ENCODE data around the gene AGBL4.
"Not testable (repeated sequence)": the region's sequence is repeated elsewhere in the genome, so short reads cannot be mapped to it uniquely, and the experiment has no call there.

The AGBL4 gene

GRCh38 chr1:49424782-49425181, 599.0 kb downstream of the AGBL4 start:
- no peak for DNase-seq (ENCODE audit: low read depth)

GRCh38 chr1:49416758-49417157, 607.0 kb downstream of the AGBL4 start:
- no peak for DNase-seq (ENCODE audit: low read depth)

GRCh38 chr1:49408346-49408745, 615.4 kb downstream of the AGBL4 start:
- no peak for DNase-seq (ENCODE audit: low read depth)

GRCh38 chr1:49397086-49397485, 626.7 kb downstream of the AGBL4 start:
- no peak for DNase-seq (ENCODE audit: low read depth)

- no peak for DNase-seq (ENCODE audit: low read depth)
These were observed 629.6 kb downstream of the AGBL4 start for GRCh38 chr1:49394200-49394599.

GRCh38 chr1:49389699-49390098, 634.1 kb downstream of the AGBL4 start:
- no peak for DNase-seq (ENCODE audit: low read depth)

- peak; percentile 0 for DNase-seq (ENCODE audit: low read depth)
These were observed 659.1 kb downstream of the AGBL4 start for GRCh38 chr1:49364676-49365075.

GRCh38 chr1:49363628-49364027, 660.1 kb downstream of the AGBL4 start:
- DNase-seq (ENCODE audit: low read depth), result no peak

- DNase-seq (ENCODE audit: low read depth), result no peak
These were observed 665.7 kb downstream of the AGBL4 start for GRCh38 chr1:49358036-49358435.

GRCh38 chr1:49356594-49356993, 667.2 kb downstream of the AGBL4 start:
- DNase-seq (ENCODE audit: low read depth), result no peak

- DNase-seq (ENCODE audit: low read depth), result peak; percentile 47
These were observed 672.0 kb downstream of the AGBL4 start for GRCh38 chr1:49351768-49352167.

- DNase-seq (ENCODE audit: low read depth), result no peak
These were observed 676.9 kb downstream of the AGBL4 start for GRCh38 chr1:49346767-49347349.

GRCh38 chr1:49340576-49340975, 683.2 kb downstream of the AGBL4 start:
- DNase-seq (ENCODE audit: low read depth), result no peak

GRCh38 chr1:49339043-49339442, 684.7 kb downstream of the AGBL4 start:
- DNase-seq (ENCODE audit: low read depth), result no peak

GRCh38 chr1:49337251-49337650, 686.5 kb downstream of the AGBL4 start:
- no peak for DNase-seq (ENCODE audit: low read depth)

- no peak for DNase-seq (ENCODE audit: low read depth)
These were observed 689.8 kb downstream of the AGBL4 start for GRCh38 chr1:49333906-49334305.

GRCh38 chr1:49331066-49331852, 692.5 kb downstream of the AGBL4 start:
- DNase-seq (ENCODE audit: low read depth), result no peak

GRCh38 chr1:49323925-49324540, 699.7 kb downstream of the AGBL4 start:
- DNase-seq (ENCODE audit: low read depth), result no peak

- DNase-seq (ENCODE audit: low read depth), result not testable (repeated sequence)
These were observed 703.3 kb downstream of the AGBL4 start for GRCh38 chr1:49320493-49320892.

GRCh38 chr1:49319426-49319963, 704.3 kb downstream of the AGBL4 start:
- no peak for DNase-seq (ENCODE audit: low read depth)

- DNase-seq (ENCODE audit: low read depth), result no peak
These were observed 705.5 kb downstream of the AGBL4 start for GRCh38 chr1:49318218-49318617.

- DNase-seq (ENCODE audit: low read depth), result no peak
These were observed 716.3 kb downstream of the AGBL4 start for GRCh38 chr1:49307457-49307856.

- DNase-seq (ENCODE audit: low read depth), result no peak
These were observed 717.2 kb downstream of the AGBL4 start for GRCh38 chr1:49306507-49307070.
